Occipital lobe (tissue), 2 donors: Measurements from ENCODE around the gene SPAG16. TPM values are rescaled to one million over a fixed set of nuclear protein-coding genes. Genes with fewer than 3 reads are reported as not detected.

Experiments
- DNase-seq: peaks from one replicate; lab custom pipeline; 2025; lab: John Stamatoyannopoulos, UW
- total RNA-seq: library from RNA; depleted of rRNA; stranded (reverse); fragments of >200 nt; gene quantifications from one replicate; pipeline ENCODE4 v1.2.3, GENCODE V29; 2014

SPAG16 gene
- total RNA-seq, 1 donor from 2014 or later, result 96.4 TPM

DNA sequence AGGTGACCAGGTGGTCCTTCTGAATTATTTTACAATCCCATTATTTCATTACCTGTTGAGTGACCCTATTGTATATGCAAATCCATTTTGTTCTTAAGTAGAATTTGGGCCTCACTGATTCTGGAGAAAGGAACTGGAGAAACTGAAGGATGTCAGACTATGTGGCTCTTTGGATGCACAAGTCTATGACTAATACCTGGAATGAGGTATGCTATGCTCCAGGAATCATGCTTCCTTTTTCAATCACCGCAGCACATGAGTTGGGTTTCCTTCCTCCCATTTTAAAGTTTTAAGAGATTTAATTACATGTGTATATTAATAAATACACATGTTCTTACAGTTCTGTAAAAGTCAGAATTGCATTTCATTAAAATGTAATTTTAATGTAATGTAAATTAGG lies 872.7 kb downstream of the SPAG16 start:
- DNase-seq, result no peak

DNA sequence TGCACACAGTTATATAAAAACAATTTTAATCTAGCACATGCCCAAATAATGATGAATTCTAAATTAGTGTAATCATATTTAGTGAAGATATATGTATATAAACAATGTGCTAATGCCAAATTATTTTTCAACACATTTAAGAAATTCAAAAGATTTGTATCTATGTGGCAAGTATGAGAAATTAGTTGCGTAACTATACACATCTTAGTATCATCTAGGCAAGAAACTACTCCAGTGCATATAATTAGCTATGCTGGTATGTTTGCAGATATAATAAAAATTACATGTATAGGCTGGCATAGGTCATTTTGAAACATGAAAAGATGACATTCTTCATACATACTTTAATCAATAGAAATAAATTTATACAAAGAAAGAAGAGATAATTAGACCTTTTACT lies 874.6 kb downstream of the SPAG16 start:
- no peak for DNase-seq

DNA sequence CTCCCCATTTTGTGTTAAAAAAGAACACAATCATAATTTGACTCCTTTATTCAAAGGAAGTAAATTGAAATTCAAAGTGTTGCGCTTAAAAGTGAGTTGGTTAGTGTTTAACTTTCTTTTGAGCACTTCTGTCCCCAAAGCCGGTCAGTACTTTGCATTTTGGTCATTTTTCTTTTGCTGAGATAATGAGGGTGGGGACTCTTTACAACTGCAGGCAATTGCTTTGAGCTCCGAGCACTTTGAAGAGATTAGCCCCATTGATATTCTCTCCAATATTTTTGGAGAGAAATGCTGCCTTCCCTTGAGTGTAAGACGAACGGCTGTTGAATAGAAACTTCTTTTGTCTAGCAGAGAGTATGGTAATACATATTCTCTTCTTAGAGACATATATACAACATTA lies 885.0 kb downstream of the SPAG16 start:
- DNase-seq, result no peak

DNA sequence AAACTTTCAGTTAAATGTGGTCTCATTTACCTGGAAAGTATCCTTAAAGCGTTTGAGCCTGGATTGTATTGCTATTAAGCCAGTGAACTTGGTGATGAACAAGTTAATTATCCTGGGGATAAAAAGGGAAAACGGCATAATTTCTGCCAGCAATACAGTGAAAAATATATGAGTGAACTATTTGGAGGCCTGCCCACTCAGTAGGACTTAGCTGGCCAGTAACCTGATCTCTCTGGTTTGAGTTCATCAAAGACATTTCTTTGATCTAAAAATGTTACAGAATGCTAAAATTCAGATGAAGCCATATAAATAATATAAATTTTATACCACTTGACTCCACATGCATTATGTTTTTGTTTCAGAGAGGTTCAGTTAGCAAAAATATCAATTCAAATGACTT lies 885.5 kb downstream of the SPAG16 start:
- DNase-seq, result no peak

DNA sequence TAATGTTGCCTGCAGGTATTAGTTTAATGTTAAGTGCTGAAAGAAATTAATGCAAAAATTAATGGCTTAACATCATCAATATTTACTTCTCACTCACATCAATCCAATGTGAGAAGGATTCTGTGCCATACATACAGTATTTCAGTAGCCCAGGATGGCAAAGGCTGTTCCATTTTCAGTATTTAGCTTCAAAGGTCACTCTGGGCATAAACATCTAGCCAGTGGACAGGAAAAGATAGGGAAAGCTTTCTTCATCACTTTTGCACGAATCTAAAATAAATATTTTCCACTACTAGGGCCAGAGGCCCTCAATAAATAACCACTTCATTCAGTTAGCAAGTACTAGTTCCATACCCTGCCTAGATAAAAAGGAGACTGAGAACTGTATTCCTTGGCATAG lies 890.3 kb downstream of the SPAG16 start:
- DNase-seq, result no peak

DNA sequence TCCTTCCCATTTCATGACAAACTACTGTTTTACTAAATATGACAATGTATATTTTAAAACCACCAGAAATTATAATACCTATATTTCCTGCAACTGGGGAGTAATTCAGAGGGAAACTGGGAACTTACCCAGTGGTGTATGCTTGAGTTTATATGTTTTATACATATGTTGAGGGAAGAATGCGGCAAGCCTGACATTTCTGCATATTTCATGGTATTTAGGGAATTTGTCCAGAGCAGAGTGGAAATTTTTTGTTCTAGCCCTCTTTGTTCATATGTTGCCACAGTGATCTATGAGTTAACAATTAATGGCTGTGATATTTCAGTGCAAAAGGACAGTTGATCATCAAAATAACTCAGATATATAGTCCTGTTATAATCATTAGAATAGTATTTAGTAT lies 895.8 kb downstream of the SPAG16 start:
- no peak for DNase-seq

DNA sequence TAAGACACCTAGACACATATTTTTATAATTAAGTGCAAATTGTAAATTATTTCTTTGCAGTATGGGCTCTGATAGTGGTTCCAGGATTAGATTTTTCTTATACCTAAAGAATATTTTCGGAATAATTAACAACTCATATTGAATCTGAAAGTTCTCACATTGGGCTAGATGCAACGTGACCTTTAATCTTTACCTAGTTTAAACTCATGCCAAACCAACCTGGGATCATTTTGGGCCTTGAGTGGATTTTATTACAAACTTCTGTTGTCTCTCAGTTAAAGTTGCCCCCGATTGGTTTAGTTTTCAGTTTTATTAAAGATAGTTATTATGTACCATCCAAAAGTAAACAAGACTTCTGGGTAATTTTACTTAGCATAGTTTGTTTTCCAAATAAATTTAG lies 896.4 kb downstream of the SPAG16 start:
- DNase-seq, result no peak

DNA sequence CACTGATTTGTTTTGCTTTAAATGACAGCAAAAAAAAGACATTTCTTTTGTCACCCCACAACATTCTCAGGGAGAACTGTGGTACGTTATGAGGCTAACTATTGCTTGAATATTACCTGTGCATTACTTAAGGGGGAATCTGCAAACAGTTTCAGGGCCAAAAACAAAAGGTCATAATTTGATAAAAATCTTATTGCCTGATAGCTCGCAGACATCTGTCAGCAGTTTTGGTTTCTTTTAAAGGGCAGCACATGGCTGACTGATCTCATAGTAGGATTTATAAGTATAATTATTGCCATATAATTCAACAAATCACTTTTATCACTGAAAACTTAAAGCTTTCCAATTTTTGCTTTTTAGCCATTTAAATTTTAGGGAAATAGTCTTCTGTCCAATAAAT lies 900.2 kb downstream of the SPAG16 start:
- no peak for DNase-seq

DNA sequence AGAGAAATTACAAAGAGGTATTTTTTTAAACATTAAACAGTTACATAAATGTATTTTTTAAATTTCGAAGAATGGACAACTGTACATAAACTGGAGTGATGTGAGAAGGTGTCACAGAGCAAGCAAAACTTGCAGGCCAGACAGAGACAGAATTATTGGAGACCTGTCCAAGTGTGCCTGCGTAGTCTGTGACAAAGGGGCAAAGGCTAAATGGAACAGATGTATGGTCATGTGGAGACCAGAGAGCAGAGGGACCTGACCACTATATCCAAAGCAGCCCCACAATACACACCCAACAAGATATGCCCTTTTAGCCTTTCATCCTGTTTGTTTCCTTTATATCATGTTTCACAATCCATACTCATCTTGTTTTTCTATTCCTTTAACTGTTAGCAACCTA lies 901.3 kb downstream of the SPAG16 start:
- DNase-seq, result no peak

DNA sequence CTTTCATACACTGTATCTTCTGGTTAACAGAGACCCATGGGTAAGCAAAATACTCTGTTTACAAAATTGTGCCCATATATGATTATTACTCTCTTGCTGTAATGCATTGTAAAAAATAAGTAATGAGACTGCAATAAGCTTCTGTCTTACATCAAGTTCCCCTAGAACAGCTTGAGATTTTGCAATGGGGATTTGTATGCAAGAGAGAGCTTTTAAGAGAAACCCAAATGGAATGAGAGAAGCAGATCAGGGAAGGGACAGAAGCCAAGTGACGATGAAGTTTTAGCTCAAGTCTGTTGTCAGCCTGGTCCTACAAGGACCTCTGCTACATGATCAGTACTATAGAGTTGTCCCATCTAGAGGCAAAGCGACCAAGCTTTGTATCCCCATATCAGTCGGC lies 908.4 kb downstream of the SPAG16 start:
- no peak for DNase-seq

DNA sequence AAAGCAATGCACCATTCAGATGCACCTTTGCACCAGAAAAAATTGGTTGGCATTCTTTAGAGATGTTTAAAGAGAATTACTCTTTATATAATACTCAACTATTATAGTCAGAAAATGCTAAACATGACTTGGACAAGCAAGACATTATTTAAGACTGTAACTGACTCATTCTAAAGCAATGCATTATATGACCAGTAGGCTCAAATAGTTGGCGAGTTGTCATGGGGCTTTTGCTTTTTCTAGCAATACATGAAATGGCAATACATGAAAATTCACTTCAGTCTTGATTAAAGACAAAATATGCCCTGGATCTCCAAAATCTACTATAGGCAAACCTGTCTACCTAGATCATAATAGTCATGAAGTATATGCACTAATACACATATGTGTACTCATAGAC lies 909.7 kb downstream of the SPAG16 start:
- DNase-seq, result no peak

DNA sequence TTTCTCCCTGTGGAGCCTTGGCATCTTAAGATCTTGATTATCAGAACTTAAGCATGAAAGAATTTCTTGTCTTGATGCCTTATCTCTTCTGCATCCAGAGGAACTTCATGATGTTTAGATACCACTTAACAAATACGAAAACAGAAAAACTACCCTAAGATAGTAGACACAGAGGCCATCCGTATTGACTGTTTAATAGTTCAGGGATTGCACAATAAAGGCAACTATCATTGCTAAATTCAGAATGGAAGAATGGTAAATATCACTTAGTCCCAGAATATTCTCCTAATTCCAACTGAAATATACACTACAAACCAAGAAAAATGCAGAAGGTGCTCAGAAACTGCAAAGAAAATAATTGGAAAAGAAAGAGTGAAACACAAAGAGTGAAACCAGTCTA lies 912.0 kb downstream of the SPAG16 start:
- DNase-seq, result no peak

DNA sequence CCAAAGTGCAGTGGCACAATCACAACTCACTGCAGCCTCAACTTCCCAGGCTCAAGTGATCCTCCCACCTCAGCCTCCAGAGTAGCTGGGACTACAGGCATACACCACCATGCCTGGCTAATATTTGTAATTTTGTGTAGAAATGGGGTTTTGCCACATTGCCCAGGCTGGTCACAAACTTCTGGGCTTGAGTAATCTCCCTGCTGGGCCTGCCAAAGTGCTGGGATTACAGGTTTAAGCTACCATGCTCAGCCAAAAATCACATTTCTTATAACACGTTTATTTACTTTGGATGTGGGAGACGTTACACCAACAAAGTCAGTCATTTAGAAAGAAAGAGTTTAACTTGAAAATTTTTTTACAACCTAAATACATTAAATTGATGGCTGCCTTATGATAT lies 917.6 kb downstream of the SPAG16 start:
- DNase-seq, result no peak

DNA sequence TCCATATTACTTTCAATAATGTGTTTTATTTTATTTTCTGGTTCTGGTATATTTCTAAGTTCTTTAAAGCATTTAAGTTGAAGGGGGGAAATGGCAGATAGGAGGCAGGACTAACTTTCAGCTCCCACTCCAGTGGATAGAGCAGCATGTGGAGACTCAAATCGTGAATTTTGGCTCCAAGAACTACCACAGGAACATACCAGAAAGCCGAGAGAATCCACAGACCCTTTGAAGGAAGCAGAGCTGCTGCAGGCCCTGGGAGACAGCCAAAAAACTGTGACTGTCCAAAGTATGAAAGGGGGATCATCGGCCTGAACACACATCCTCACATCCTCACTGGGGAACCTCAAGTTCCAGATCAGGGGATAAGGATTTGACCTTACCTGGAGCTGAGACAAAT lies 919.0 kb downstream of the SPAG16 start:
- DNase-seq, result no peak

DNA sequence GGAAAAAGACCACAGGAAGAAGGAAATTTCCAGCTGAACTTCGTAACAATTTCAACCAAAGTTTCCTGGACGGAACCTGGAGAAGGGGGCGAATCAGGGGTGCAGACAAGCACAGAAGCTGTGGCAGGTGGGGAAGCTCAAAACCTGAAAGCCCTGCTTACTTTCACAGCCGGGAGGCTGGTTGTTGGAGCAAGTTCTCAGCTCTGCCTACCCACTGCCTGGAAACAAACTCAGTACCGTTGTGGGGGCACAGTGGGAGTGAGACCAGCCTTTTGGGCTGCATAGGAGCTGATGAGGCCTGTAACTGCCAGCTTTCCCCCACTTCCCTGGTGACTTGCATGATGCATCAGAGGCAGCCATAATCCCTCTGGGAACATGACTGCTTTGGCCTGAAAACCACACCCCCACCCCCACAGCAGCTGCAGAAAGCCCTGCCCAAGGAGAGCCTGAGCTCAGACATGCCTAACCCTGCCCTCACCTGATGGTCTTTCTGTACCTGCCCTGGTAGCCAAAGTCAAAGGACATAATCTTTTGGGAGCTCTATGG lies 919.6 kb downstream of the SPAG16 start:
- DNase-seq, result no peak

DNA sequence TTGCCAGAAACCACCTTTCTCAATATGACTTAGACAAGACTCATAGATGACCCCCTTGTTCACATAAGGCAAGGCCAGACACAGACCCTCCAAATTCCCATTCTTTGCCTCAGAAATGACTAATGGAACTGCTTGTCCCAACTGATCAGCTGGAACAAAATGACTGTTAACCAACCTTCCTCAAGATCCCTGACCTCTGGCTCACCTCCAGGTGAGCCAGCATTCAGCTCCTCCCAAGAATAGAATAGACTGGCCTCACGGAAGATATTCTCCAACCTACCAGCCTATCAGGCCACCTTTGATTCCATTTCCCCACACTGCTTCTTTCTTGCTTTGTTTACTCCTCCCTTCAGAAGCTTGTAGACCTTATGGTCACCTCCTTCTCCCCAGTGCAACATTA lies 930.8 kb downstream of the SPAG16 start:
- DNase-seq, result no peak

DNA sequence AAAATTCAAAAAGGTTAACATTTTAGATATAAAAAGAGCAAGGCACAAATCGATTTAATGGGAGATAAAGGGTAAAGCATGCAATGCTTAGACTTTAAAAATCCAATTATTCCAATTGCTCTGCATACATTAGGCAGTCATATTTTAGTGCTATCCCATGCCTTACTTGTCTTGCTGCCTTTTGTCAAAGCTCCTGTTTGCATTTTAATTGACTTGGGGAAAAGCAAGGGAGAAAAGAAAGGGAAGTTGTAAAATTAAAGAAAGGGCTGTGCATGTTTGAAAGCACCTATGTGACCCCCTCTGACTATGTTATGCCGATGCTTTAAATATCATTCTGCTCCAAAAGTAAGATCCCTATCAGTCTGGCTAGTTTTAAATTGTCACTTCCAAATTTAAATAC lies 932.9 kb downstream of the SPAG16 start:
- DNase-seq, result no peak

DNA sequence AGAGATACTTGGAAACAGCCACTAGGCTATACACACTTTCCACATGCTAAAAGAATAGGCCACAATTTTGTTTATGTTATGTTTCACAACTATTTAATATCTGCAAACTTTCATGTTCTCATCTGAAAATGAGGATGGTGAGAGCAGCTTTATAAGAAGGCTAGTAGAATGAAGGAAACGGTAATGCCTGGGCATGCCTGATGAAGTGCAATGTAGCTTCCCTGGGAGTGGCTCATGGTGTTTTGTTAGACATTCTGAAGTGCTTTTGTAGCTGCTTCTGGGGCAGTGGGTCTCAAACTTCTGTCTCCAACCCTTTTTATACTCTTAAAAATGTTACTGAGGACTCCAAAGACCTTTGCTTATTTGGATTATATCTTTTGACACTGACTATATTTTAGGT lies 933.3 kb downstream of the SPAG16 start:
- DNase-seq, result no peak

DNA sequence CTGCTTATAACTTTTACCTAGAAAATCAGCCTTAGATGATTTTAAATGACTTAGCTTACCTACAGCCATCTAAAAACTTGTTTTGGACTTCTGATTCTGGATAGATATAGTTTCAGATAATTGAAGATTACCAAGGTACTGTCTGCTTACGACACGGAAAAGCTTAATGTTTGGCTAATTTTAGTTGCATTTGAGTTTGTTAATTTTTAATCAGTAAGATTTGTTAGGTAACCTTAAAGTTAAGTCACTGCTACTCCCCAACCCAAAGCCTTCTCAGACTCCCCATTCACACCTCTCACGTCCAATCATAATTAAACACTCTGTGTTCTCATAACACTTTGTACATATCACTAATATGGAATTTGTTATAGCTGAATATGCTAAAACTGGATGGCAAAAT lies 936.0 kb downstream of the SPAG16 start:
- no peak for DNase-seq

DNA sequence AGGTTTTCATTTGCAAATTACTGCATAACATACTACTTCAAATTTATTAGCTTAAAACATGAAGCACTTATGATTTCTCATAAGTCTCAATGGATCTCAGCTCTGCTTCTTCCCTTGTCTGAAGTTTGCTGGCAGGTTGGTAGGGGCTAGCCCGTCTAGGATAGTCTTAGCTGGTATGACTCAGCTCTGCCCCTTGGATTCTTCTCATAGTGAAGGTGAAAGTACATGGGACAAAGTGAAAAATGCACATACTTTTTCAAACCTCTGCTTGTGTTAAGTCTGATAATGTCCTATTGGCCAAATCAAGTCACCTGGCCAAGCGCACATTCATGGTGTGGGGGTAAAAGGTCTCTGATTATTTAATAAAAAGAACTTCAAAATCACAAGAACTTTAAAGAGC lies 941.8 kb downstream of the SPAG16 start:
- DNase-seq, result no peak

DNA sequence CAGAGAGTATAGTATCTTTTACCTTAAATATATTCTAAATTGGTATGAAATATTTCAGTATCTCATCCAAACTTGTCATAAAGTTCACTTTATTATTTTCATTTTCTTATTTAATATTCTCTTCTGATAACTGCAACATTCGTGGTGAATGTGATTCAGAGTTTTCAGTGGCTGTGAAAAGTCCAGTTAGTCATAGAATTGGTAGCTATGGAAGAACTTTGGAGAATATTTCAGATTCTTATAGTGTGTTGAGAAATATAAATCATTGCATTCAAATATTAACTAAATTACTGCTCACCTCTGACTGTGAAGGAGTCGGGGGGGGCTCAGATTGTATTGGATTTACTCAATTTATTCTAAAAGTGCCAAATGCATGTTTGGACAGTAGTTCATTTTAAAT lies 948.0 kb downstream of the SPAG16 start:
- DNase-seq, result no peak

DNA sequence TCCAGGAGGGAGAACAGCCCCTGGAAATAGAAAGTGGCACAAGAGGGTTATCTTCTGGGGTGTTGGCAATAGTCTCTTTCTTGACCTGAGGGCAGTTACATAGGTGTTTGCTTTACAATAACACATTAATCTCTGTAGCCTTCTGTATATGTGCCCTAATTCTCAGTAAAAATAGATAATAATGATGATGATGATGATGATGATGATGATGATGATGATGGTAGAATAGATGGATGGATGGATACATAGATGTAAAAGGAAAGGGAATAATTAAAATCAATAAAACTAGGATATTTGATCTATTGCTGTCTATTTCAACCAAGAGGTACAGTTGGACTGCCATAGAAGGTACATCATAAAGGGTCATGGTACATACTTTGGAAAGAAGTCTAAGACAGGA lies 948.9 kb downstream of the SPAG16 start:
- DNase-seq, result no peak

DNA sequence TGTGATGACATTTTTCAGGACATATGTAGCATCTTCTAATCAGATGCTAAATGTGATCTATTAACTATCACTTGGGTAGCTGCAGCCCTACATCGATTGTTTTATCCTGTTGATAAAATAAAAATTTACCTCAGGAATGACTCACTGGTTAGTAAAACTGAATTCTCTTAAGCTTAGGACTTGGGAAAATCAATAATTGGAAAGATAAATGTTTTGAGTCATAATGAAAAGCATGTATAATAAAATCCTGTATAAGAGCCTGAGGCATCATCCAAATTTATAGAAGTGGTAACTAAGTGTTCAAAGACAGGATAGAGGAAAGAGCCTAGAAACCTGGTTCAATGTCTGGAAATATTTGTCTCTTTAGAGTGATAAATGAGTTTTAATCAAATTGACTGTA lies 958.5 kb downstream of the SPAG16 start:
- no peak for DNase-seq

DNA sequence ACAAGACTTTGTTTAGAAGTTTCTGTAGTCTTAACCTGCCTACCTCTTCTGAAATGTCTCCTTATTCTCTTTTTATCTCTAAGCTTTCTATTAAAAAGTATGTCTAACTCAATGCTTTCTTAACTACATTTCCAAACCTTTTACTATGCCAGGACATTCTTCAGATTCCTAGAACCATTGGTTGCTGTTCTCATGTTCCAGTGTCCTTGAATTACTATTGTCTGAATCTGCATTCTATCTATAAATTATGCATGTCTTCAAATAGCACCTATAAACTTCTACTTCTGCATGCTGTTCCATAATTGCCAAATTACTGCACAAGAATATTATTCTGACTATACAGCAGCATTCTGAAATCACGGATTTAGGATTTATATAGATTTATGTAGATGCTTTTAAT lies 960.6 kb downstream of the SPAG16 start:
- no peak for DNase-seq

DNA sequence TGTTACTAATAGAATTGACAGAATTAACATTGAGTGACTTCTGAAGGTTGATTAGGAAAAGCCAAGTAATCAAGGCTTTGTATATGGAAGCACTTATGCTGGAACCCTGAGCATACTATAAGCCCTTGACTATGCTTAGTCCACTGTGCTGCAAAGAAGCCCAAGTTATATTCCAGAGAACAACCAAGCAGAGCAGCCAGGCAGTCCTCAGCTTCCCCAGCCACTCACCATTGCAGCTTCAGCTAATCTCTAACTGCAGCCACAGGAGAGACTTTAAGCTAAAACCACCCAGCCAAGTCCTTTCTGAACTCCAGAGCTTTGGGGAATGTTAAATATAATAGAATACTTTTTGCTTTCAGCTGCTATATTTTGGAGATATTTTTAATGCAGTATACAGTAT lies 962.2 kb downstream of the SPAG16 start:
- no peak for DNase-seq
